Hepatocyte (in vitro differentiated cells): ENCODE results near the gene PIANP. TPM values are rescaled to one million over a fixed set of nuclear protein-coding genes. Genes with fewer than 3 reads are reported as not detected.

Source experiments
- DNase-seq: peaks from one replicate; pipeline ENCODE4 v3.0.0-alpha.2; 2016; ENCODE audit warnings: low spot score
- H2AFZ ChIP-seq: fragments of 200-600 bp; sonication (generic); 2 replicates; pipeline ENCODE4 v1.6.0; 2016; ENCODE audit warnings: antibody characterized with exemption, mild to moderate bottlenecking
- H3K27ac ChIP-seq: fragments of 200-600 bp; sonication (generic); 2 replicates; pipeline ENCODE4 v1.5.1; 2016; ENCODE audit warnings: mild to moderate bottlenecking
- H3K27me3 ChIP-seq: fragments of 200-600 bp; sonication (generic); 2 replicates; pipeline ENCODE4 v1.6.1; 2016
- H3K36me3 ChIP-seq: fragments of 200-600 bp; sonication (generic); replicated peaks from 2 replicates; pipeline ENCODE4 v1.5.1; 2016; ENCODE audit warnings: low read depth; ENCODE audit not compliant: insufficient read depth
- H3K4me1 ChIP-seq: fragments of 200-600 bp; sonication (generic); 2 replicates; pipeline ENCODE4 v1.5.1; 2016; ENCODE audit warnings: mild to moderate bottlenecking, moderate library complexity; ENCODE audit not compliant: insufficient read depth
- H3K4me2 ChIP-seq: fragments of 200-600 bp; sonication (generic); 2 replicates; pipeline ENCODE4 v1.6.0; 2016
- H3K4me3 ChIP-seq: fragments of 200-600 bp; sonication (generic); 2 replicates; pipeline ENCODE4 v1.5.1; 2016; ENCODE audit warnings: mild to moderate bottlenecking
- H3K79me2 ChIP-seq: fragments of 200-600 bp; sonication (generic); 2 replicates; pipeline ENCODE4 v1.6.0; 2017; ENCODE audit warnings: mild to moderate bottlenecking
- H3K9me2 ChIP-seq: fragments of 200-600 bp; sonication (generic); replicated peaks from 2 replicates; pipeline ENCODE4 v1.6.0; 2017; ENCODE audit warnings: mild to moderate bottlenecking; ENCODE audit not compliant: insufficient read depth
- H3K9me3 ChIP-seq: fragments of 200-600 bp; sonication (generic); 2 replicates; pipeline ENCODE4 v1.5.1; 2016; ENCODE audit warnings: low read depth, mild to moderate bottlenecking
- H4K20me1 ChIP-seq: fragments of 200-600 bp; sonication (generic); 2 replicates; pipeline ENCODE4 v1.6.0; 2016; ENCODE audit warnings: mild to moderate bottlenecking; ENCODE audit not compliant: insufficient read depth, poor library complexity, severe bottlenecking
- EZH2 ChIP-seq: fragments of 200-600 bp; sonication (generic); IDR thresholded peaks from 2 replicates; pipeline ENCODE4 v1.6.1; 2016; ENCODE audit warnings: antibody characterized with exemption, mild to moderate bottlenecking, borderline replicate concordance
- EZH2phosphoT487 ChIP-seq: fragments of 200-600 bp; sonication (generic); IDR thresholded peaks from one replicate; pipeline ENCODE4 v1.6.1; 2018; ENCODE audit warnings: antibody characterized with exemption, mild to moderate bottlenecking, low read depth, moderate library complexity; ENCODE audit not compliant: unreplicated experiment, severe bottlenecking
- WGBS: methylation state at CpG from one replicate; pipeline ENCODE4 v1.1.6; 2016; ENCODE audit warnings: low lambda C conversion rate; ENCODE audit errors: missing lambda C conversion rate; 5-methylcytosine and 5-hydroxymethylcytosine counted together
- polyA plus RNA-seq: library from polyadenylated mRNA; unstranded; fragments of >200 nt; fragmentation: Nextera tagmentation; extraction: Ambion mirVana; gene quantifications from 2 replicates; pipeline ENCODE4 v1.2.1, GENCODE V29; 2016
- total RNA-seq: library from RNA; depleted of rRNA; stranded (reverse); fragments of >200 nt; gene quantifications from 2 replicates; pipeline ENCODE4 v1.2.3, GENCODE V29; 2014
- TF ChIP-seq, protein P1 (sequence below): fragments of 200-600 bp; sonication (generic); IDR thresholded peaks from 2 replicates; pipeline ENCODE4 v1.5.1; 2016; ENCODE audit warnings: antibody characterized with exemption, mild to moderate bottlenecking; ENCODE audit not compliant: poor library complexity

The PIANP gene
- total and polyA plus RNA-seq, 2 experiments from 2014 or later, result 0.17 to 0.95 TPM

DNA sequence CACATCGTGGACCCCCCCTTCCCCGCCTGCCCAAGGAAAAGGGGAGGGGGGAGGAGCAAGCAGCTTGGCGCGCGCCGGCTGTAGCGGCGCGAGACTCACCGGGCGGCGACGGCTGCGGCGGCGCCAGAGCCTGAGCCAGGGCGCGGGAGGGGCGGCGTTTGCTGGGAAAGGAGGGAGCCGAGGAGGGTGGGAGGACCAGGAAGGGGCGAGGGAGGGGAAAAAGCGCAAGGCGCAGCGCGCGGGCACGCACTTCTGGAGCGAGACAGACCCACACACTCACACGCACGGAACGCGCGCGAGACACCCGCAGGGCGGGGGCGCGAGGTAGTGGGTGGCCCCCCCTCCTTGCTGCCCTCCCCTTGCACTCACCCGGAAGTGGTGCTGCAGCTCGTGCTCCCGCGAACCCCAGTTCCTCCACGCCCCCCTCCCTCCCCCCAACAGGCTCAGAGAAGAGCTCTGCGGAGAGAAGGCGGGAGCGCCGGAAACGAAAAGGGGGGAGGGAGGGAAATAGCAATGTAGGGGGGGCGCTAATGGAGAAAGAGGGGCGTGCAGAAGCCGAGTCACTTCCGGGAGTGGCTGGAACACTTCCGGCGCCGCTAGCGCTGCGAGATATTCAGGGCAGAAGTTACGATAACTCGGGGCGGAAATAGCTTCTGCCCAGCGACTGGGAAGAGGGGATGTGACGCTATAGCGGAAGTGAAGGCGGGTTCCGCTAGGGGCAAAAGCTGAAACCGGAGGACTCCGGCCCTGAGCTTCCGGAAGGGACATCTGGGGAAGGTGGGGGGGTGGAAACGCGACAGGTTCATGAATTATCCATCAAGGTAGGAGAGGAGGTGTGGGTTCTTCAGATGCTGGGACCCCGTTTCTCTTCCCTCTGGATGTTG is 11.4 kb downstream of the PIANP start, which contains the start of gene ZNF384:
ZNF384 (minus strand) TSS at position 377 of the 884 bp plus-strand sequence. CDS start 9,855 bp downstream, outside the sequence.
- Histone ChIP-seq H3K9me2 (no peaks in the 10 kb centered on the region), H3K4me2 (peak within 1 kb of the TSS; percentile 95), H2AFZ (peak within 1 kb of the TSS; percentile 39), H3K4me1 (peaks cover 18% of the 10 kb centered on the region), H4K20me1 (peaks cover 10% of the 10 kb centered on the region), H3K79me2 (peaks cover 60% of the 10 kb centered on the region), H3K27me3 (no peaks in the 10 kb centered on the region), H3K36me3 (no peaks in the 10 kb centered on the region), H3K27ac (peak within 1 kb of the TSS; percentile 95), H3K4me3 (peak within 1 kb of the TSS; percentile 44), H3K9me3 (no peaks in the 10 kb centered on the region)
- DNase-seq, result peak; percentile 98
- TF ChIP-seq EZH2phosphoT487 (no peak), EZH2 (no peak)
- TF ChIP-seq, protein P1, sequence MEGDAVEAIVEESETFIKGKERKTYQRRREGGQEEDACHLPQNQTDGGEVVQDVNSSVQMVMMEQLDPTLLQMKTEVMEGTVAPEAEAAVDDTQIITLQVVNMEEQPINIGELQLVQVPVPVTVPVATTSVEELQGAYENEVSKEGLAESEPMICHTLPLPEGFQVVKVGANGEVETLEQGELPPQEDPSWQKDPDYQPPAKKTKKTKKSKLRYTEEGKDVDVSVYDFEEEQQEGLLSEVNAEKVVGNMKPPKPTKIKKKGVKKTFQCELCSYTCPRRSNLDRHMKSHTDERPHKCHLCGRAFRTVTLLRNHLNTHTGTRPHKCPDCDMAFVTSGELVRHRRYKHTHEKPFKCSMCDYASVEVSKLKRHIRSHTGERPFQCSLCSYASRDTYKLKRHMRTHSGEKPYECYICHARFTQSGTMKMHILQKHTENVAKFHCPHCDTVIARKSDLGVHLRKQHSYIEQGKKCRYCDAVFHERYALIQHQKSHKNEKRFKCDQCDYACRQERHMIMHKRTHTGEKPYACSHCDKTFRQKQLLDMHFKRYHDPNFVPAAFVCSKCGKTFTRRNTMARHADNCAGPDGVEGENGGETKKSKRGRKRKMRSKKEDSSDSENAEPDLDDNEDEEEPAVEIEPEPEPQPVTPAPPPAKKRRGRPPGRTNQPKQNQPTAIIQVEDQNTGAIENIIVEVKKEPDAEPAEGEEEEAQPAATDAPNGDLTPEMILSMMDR, result no peak
- 2% methylated on average over 21 of the region's 72 CpGs for WGBS

DNA sequence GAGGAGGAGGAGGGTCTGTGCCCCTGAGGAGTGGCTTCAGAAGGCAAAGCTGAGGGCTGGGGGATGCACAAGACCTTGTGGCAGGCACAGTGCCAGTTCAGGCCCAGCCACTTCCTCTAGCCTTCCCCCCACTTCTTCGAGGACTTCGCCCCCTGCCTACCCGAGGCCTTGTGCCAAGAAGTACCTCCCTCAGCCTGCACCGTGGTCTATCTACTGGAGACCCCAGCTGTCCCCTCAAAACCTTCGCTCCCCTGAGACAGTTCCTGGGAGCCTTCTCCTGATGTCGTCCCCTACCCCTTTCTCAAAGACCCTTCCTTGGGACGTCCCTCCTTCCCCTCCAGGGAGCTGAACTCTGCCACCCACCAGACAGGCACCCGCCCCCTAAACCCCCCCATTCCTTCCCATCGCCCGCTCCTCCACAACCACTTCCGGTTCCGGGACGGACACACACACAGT is 12.0 kb downstream of the PIANP start:
- WGBS, result 1% methylated on average over 9 of the region's 13 CpGs
- no peaks in the 10 kb centered on the region for H3K36me3 ChIP-seq
- peaks cover 18% of the 10 kb centered on the region for H3K4me1 ChIP-seq
- H3K9me3 ChIP-seq, result no peaks in the 10 kb centered on the region
- H3K9me2 ChIP-seq, result no peaks in the 10 kb centered on the region
- peak overlapping the region; percentile 9 for H2AFZ ChIP-seq
- H4K20me1 ChIP-seq, result peaks cover 12% of the 10 kb centered on the region
- peak; percentile 66 for DNase-seq
- peak overlapping the region; percentile 44 for H3K4me3 ChIP-seq
- peaks cover 67% of the 10 kb centered on the region for H3K79me2 ChIP-seq
- peak overlapping the region; percentile 95 for H3K4me2 ChIP-seq
- TF ChIP-seq, protein P1, result no peak
- TF ChIP-seq EZH2, result no peak
- H3K27ac ChIP-seq, result peak overlapping the region; percentile 95
- H3K27me3 ChIP-seq, result no peaks in the 10 kb centered on the region

DNA sequence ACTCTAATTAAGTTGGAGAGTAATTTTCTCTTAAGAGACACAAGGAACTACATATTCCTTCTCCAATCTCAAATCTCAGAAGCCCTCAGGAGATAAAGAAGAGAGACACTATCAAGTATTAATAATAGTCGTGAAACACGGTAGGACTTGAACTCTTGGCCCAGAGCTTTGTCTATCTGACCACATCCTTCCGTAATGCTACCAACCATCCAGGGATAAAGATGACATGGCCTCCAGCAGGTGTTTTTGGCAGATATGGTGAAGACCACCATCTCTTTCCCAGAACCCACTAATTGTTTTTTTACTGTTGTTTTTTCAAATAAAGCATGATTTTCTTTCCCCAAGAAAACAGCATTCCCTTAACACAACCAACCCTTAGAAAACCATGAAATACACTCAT is 14.8 kb downstream of the PIANP start:
- Histone ChIP-seq H3K4me1 (peaks cover 18% of the 10 kb centered on the region), H3K36me3 (no peaks in the 10 kb centered on the region), H3K79me2 (peaks cover 91% of the 10 kb centered on the region), H3K4me3 (no peak overlapping the region), H2AFZ (no peak overlapping the region), H4K20me1 (peaks cover 26% of the 10 kb centered on the region), H3K9me3 (no peaks in the 10 kb centered on the region), H3K4me2 (no peak overlapping the region), H3K9me2 (no peaks in the 10 kb centered on the region), H3K27me3 (no peaks in the 10 kb centered on the region), H3K27ac (no peak overlapping the region)
- TF ChIP-seq EZH2phosphoT487 (no peak), EZH2 (no peak)
- TF ChIP-seq, protein P1, result no peak
- no peak for DNase-seq
- 97% methylated on average over 3 of the region's 3 CpGs for WGBS
